Neural progenitor cell (in vitro differentiated cells): ENCODE results near the gene SPTSSB. TPM values are rescaled to one million over a fixed set of nuclear protein-coding genes. Genes with fewer than 3 reads are reported as not detected.

ENCODE experiments used
- DNase-seq: peaks from one replicate; pipeline ENCODE4 v3.0.0-alpha.2; 2016; ENCODE audit warnings: low spot score
- H2AFZ ChIP-seq: fragments of 200-600 bp; sonication (generic); replicated peaks from 2 replicates; pipeline ENCODE4 v1.6.1; 2016; ENCODE audit warnings: antibody characterized with exemption
- H3F3A ChIP-seq: fragments of 200-600 bp; sonication (generic); 2 replicates; pipeline ENCODE4 v1.6.1; 2016; ENCODE audit warnings: antibody characterized with exemption, low read depth
- H3K27ac ChIP-seq: fragments of 200-600 bp; sonication (generic); 2 replicates; pipeline ENCODE4 v1.5.1; 2016; ENCODE audit warnings: mild to moderate bottlenecking
- H3K27me3 ChIP-seq: fragments of 200-600 bp; sonication (generic); 2 replicates; pipeline ENCODE4 v1.6.1; 2016; ENCODE audit warnings: mild to moderate bottlenecking, moderate library complexity
- H3K36me3 ChIP-seq: fragments of 200-600 bp; sonication (generic); 2 replicates; pipeline ENCODE4 v1.5.1; 2016
- H3K4me1 ChIP-seq: fragments of 200-600 bp; sonication (generic); 2 replicates; pipeline ENCODE4 v1.6.1; 2016; ENCODE audit warnings: mixed run types
- H3K4me2 ChIP-seq: fragments of 200-600 bp; sonication (generic); 2 replicates; pipeline ENCODE4 v1.6.1; 2016
- H3K4me3 ChIP-seq: fragments of 200-600 bp; sonication (generic); 2 replicates; pipeline ENCODE4 v1.5.1; 2016
- H3K79me2 ChIP-seq: fragments of 200-600 bp; sonication (generic); 2 replicates; pipeline ENCODE4 v1.6.1; 2016; ENCODE audit warnings: low read depth
- H3K9ac ChIP-seq: fragments of 200-600 bp; sonication (generic); 2 replicates; pipeline ENCODE4 v1.6.1; 2016
- H3K9me3 ChIP-seq: fragments of 200-600 bp; sonication (generic); 2 replicates; pipeline ENCODE4 v1.5.1; 2016; ENCODE audit warnings: low read depth
- H4K20me1 ChIP-seq: fragments of 200-600 bp; sonication (generic); 2 replicates; pipeline ENCODE4 v1.6.1; 2016; ENCODE audit warnings: low read depth
- H3K27ac Mint-ChIP-seq: 3 replicates; pipeline ENCODE4 v1.8.0; 2021; ENCODE audit warnings: mixed read lengths
- H3K27me3 Mint-ChIP-seq: 2 replicates; pipeline ENCODE4 v1.8.0; 2022; ENCODE audit warnings: low read depth, mild to moderate bottlenecking, inconsistent platforms, moderate library complexity, mixed read lengths; ENCODE audit not compliant: insufficient read depth
- H3K36me3 Mint-ChIP-seq: 3 replicates; pipeline ENCODE4 v1.8.0; 2021; ENCODE audit warnings: mixed read lengths
- H3K4me1 Mint-ChIP-seq: 3 replicates; pipeline ENCODE4 v1.8.0; 2021; ENCODE audit warnings: mixed read lengths
- H3K4me3 Mint-ChIP-seq: 3 replicates; pipeline ENCODE4 v1.8.0; 2021; ENCODE audit warnings: mild to moderate bottlenecking, moderate library complexity, mixed read lengths
- H3K9me3 Mint-ChIP-seq: 3 replicates; pipeline ENCODE4 v1.8.0; 2020; ENCODE audit warnings: mixed read lengths
- CTCF ChIP-seq: fragments of 200-600 bp; sonication (generic); IDR thresholded peaks from 2 replicates; pipeline ENCODE4 v1.5.1; 2017; ENCODE audit warnings: antibody characterized with exemption, mild to moderate bottlenecking
- EZH2 ChIP-seq: fragments of 200-600 bp; sonication (generic); IDR thresholded peaks from 2 replicates; pipeline ENCODE4 v1.6.1; 2017; ENCODE audit warnings: antibody characterized with exemption, mild to moderate bottlenecking, moderate library complexity
- EZH2phosphoT487 ChIP-seq: fragments of 200-600 bp; sonication (generic); IDR thresholded peaks from 2 replicates; pipeline ENCODE4 v1.6.1; 2017; ENCODE audit warnings: antibody characterized with exemption
- total RNA-seq: library from RNA; depleted of rRNA; stranded (reverse); fragments of >200 nt; gene quantifications from 2 replicates; pipeline ENCODE4 v1.2.3, GENCODE V29; 2015; ENCODE audit warnings: low replicate concordance

The SPTSSB gene
- total RNA-seq, 1 donor from 2014 or later: 1.2 TPM

- H3K27ac ChIP-seq: no peak overlapping the region
- TF ChIP-seq EZH2phosphoT487: no peak
- TF ChIP-seq EZH2: no peak
- TF ChIP-seq CTCF: no peak
- Mint-ChIP-seq H3K36me3 (no peaks in the 10 kb centered on the region), H3K4me1 (no peaks in the 10 kb centered on the region), H3K27ac (no peak overlapping the region), H3K4me3 (no peak overlapping the region), H3K27me3 (no peaks in the 10 kb centered on the region), H3K9me3 (peaks cover 8% of the 10 kb centered on the region)
- no peak for DNase-seq
- no peak overlapping the region for H3K9ac ChIP-seq
- no peak overlapping the region for H3K4me2 ChIP-seq
- no peaks in the 10 kb centered on the region for H3K36me3 ChIP-seq
- H3K27me3 ChIP-seq: no peaks in the 10 kb centered on the region
- no peaks in the 10 kb centered on the region for H3K79me2 ChIP-seq
- no peak overlapping the region for H2AFZ ChIP-seq
- no peaks in the 10 kb centered on the region for H3K9me3 ChIP-seq
- H4K20me1 ChIP-seq: no peaks in the 10 kb centered on the region
- H3F3A ChIP-seq: no peaks in the 10 kb centered on the region
- no peaks in the 10 kb centered on the region for H3K4me1 ChIP-seq
- H3K4me3 ChIP-seq: no peak overlapping the region
Measured at GRCh38 chr3:161295325-161295724, 76.0 kb downstream of the SPTSSB start.

Other genes starting within 250 kb of the SPTSSB start
- 41.4 and 41.9 TPM in 2 replicates for gene NMD3, start 150.2 kb downstream of the SPTSSB start, total RNA-seq
- not detected in 2 replicates for gene OTOL1, start 125.3 kb upstream of the SPTSSB start, total RNA-seq